Uterus (tissue), 4 donors: Measurements from ENCODE around the gene SCD. TPM values are rescaled to one million over a fixed set of nuclear protein-coding genes. Genes with fewer than 3 reads are reported as not detected.

ENCODE experiments used
- DNase-seq, 2 donors: peaks; one replicate each; pipeline ENCODE4 v3.0.0-alpha.2; 2019 to 2020
- H3K27ac ChIP-seq, 2 donors: fragments of 200-600 bp; sonication (generic); 1 replicate in 1 of 2; 2 replicates in 1 of 2; pipeline ENCODE4 v1.5.1; 2016 to 2018
- H3K27me3 ChIP-seq, 2 donors: fragments of 200-600 bp; sonication (generic); one replicate each; pipeline ENCODE4 v1.5.1; 2018 to 2019; ENCODE audit warnings: control low read depth in 1 of 2
- H3K36me3 ChIP-seq, 2 donors: fragments of 200-600 bp; sonication (generic); one replicate each; pipeline ENCODE4 v1.5.1; 2019; ENCODE audit warnings: control low read depth in 1 of 2
- H3K4me1 ChIP-seq, 2 donors: fragments of 200-600 bp; sonication (generic); one replicate each; pipeline ENCODE4 v1.5.1; 2018 to 2019; ENCODE audit warnings: control low read depth in 1 of 2
- H3K4me3 ChIP-seq, 2 donors: fragments of 200-600 bp; sonication (generic); 1 replicate in 1 of 2; 2 replicates in 1 of 2; pipeline ENCODE4 v1.5.1; 2018 to 2019; ENCODE audit warnings: mild to moderate bottlenecking in 1 of 2
- H3K9me3 ChIP-seq, 2 donors: fragments of 200-600 bp; sonication (generic); one replicate each; pipeline ENCODE4 v1.5.1; 2019; ENCODE audit warnings: control low read depth in 1 of 2
- CTCF ChIP-seq, 4 experiments: fragments of 200-600 bp in 2 of 4; fragments of 450-650 bp in 2 of 4; sonication (generic) in 2 of 4; IDR thresholded peaks; one replicate each; pipeline ENCODE4 v1.5.1; 2016 to 2019; ENCODE audit warnings: antibody characterized with exemption in 4 of 4, mild to moderate bottlenecking in 2 of 4, moderate library complexity in 1 of 4
- POLR2A ChIP-seq, 2 donors: fragments of 450-650 bp; IDR thresholded peaks; one replicate each; pipeline ENCODE4 v1.6.1; 2016; ENCODE audit warnings: antibody characterized with exemption in 2 of 2, mild to moderate bottlenecking in 1 of 2, moderate library complexity in 1 of 2
- intact Hi-C: fragments of 100-400 bp; cut with DNase I; formaldehyde crosslinking; loops from one replicate; pipeline ENCODE4 v1.15.1; 2023; ENCODE audit warnings: low total_unique reads
- total RNA-seq, 4 donors: library from RNA; depleted of rRNA in 3 of 4; stranded (reverse); fragments of >200 nt in 3 of 4; gene quantifications; one replicate each; pipeline versions ENCODE4 v1.1.0 to v1.2.4, GENCODE V29; 2014 to 2023
- donor health status: DM: yes; HTN: yes; CAD: no.

SCD gene
- total RNA-seq, 4 donors from 2014 or later: 0.59 to 29.8 (median 6.0) TPM

DNA sequence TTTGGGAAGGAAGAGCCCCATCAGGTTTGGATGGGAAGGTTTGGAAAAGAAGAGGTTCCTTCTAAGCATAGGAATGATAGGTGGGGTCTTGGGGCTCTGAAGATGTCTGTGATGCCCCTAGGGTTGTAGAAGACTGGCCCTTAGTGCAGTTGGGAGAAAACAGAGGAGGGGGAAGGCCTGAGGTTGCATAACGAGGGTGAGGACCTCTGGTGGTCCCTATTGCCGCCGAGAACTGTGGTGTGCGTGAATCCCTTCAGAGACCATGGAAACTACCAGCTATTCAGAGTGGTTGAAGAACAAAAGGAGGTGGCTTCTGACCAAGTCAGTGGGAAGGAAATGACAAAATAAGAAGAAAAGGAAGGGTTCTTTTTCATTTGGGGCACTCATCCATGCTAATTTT lies 13.9 kb upstream of the SCD start:
- intact Hi-C loops: no loop called here

DNA sequence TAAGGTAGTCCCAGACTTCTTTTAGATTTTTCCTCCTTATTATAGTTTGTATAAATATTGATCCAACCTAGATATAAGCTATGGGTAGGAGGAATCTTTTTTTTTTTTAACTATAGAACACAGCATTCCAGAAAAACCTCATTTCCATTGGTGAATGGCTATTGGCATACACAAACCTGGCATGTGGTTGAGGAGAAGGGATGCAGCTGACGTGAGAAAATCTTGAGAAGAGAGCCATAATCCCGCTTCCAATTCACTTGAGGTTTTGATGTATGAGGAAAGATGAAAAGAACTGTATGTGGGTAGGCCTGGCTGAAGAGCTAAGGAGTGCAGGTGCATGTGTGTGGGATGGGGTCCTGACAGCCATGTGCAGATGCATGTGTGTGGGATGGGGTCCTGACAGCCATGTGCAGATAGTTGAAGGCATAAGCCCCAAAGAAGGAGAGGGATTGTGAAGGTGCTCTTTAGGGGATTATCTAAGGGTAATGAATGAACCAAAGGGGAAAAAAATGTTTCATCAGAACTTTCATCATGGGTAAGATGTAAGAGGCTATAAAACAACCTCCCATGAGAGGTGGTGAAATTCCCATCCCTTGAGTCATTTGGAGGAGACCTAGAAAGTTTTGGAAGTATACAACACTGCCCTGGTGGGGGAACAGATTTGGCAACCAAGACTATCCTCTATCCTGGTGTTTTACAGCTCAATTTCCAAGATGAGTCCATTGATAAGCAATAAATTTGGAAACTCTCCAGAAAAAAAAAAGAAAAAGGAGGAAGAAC lies 13.2 kb upstream of the SCD start:
- no peaks in the 10 kb centered on the region for H3K27me3 ChIP-seq
- no peak overlapping the region for H3K27ac ChIP-seq
- no peaks in the 10 kb centered on the region for H3K36me3 ChIP-seq
- no peak for TF ChIP-seq POLR2A (IDR thresholded peaks at IDR 0.05)
- TF ChIP-seq CTCF (IDR thresholded peaks at IDR 0.05): no peak
- no peaks in the 10 kb centered on the region for H3K9me3 ChIP-seq
- no peak for DNase-seq
- intact Hi-C loops: no loop called here
- H3K4me3 ChIP-seq: no peak overlapping the region
- H3K4me1 ChIP-seq: no peaks in the 10 kb centered on the region

More for the DNA sequence above, 13.9 kb upstream of the SCD start:
- H3K4me1 ChIP-seq: no peaks in the 10 kb centered on the region
- TF ChIP-seq POLR2A (IDR thresholded peaks at IDR 0.05): no peak
- H3K27me3 ChIP-seq: no peaks in the 10 kb centered on the region
- H3K27ac ChIP-seq: no peak overlapping the region
- H3K9me3 ChIP-seq: no peaks in the 10 kb centered on the region
- DNase-seq: no peak
- no peaks in the 10 kb centered on the region for H3K36me3 ChIP-seq
- no peak overlapping the region for H3K4me3 ChIP-seq

GRCh38 chr10:100334762-100335161 lies 12.3 kb upstream of the SCD start:
- intact Hi-C loops: no loop called here
- TF ChIP-seq POLR2A (IDR thresholded peaks at IDR 0.05) (no peak), CTCF (IDR thresholded peaks at IDR 0.05) (no peak)
- Histone ChIP-seq H3K27ac (no peak overlapping the region), H3K9me3 (no peaks in the 10 kb centered on the region), H3K36me3 (no peaks in the 10 kb centered on the region), H3K27me3 (no peaks in the 10 kb centered on the region), H3K4me1 (no peaks in the 10 kb centered on the region), H3K4me3 (no peak overlapping the region)
- DNase-seq: no peak

- no peaks in the 10 kb centered on the region for H3K4me1 ChIP-seq
- H3K4me3 ChIP-seq: no peak overlapping the region
- no peak overlapping the region for H3K27ac ChIP-seq
- H3K9me3 ChIP-seq: no peaks in the 10 kb centered on the region
- intact Hi-C loops: no loop called here
- peak; percentile 72 to 75 for DNase-seq
- H3K36me3 ChIP-seq: no peaks in the 10 kb centered on the region
- H3K27me3 ChIP-seq: no peaks in the 10 kb centered on the region
- no peak for TF ChIP-seq POLR2A (IDR thresholded peaks at IDR 0.05)
- peak; percentile 85 to 94 (median 92) for TF ChIP-seq CTCF (IDR thresholded peaks at IDR 0.05)
These were observed 8.5 kb upstream of the SCD start for GRCh38 chr10:100338434-100339036.

DNA sequence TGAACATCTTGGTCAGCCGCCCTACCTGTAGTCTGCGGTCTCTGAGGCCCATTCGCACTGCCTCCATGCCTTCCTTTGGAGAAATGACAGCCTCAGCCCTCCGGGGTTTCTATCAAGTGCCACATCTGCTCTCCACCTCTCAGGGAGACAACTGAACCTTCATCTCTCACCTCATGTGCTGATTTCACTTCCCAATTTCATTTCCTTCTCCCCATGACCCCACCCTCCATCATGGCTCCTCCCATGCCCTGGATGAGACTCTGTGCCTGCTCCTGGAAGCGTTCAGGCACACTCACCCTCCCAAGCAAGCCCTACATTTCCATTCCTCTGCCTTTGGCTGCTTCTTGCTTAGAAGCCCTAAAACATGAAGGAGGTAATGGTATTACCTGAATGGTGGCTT lies 7.8 kb upstream of the SCD start:
- Histone ChIP-seq H3K36me3 (no peaks in the 10 kb centered on the region), H3K4me3 (no peak overlapping the region), H3K4me1 (no peaks in the 10 kb centered on the region), H3K27me3 (no peaks in the 10 kb centered on the region), H3K27ac (no peak overlapping the region), H3K9me3 (no peaks in the 10 kb centered on the region)
- intact Hi-C loops: no loop called here
- TF ChIP-seq POLR2A (IDR thresholded peaks at IDR 0.05) (no peak), CTCF (IDR thresholded peaks at IDR 0.05) (no peak)
- no peak for DNase-seq
